CD14-positive monocyte (primary cell): ENCODE results near the gene MTHFS. TPM values are rescaled to one million over a fixed set of nuclear protein-coding genes. Genes with fewer than 3 reads are reported as not detected.

Experiments
- DNase-seq, 3 donors: peaks; one replicate each; pipeline ENCODE4 v3.0.0-alpha.2; 2011 to 2022
- H2AFZ ChIP-seq: 2 replicates; pipeline ENCODE4 v1.6.0; 2012; ENCODE audit warnings: mild to moderate bottlenecking, low read depth, low read length, inconsistent platforms; ENCODE audit not compliant: insufficient read depth, poor library complexity, severe bottlenecking
- H3K27ac ChIP-seq, 2 donors: 1 replicate in 1 of 2; 2 replicates in 1 of 2; pipeline ENCODE4 v1.5.1; 2012 to 2013; ENCODE audit warnings: low read length in 2 of 2, control low read depth in 1 of 2, inconsistent platforms in 1 of 2, low read depth in 1 of 2, mild to moderate bottlenecking in 1 of 2
- H3K27me3 ChIP-seq, 2 donors: one replicate each; pipeline versions ENCODE4 v1.6.0 to v1.6.1; 2011 to 2013; ENCODE audit warnings: low read length in 2 of 2; ENCODE audit not compliant: control insufficient read depth in 2 of 2, insufficient read depth in 2 of 2
- H3K36me3 ChIP-seq, 2 donors: replicated peaks in 1 of 2; 1 replicate in 1 of 2; 2 replicates in 1 of 2; pipeline versions ENCODE4 v1.5.1 to v1.6.1; 2012 to 2013; ENCODE audit warnings: low read length in 2 of 2, control low read depth in 1 of 2, inconsistent platforms in 1 of 2, mild to moderate bottlenecking in 1 of 2; ENCODE audit not compliant: insufficient read depth in 2 of 2, control insufficient read depth in 1 of 2
- H3K4me1 ChIP-seq, 2 donors: 1 replicate in 1 of 2; 2 replicates in 1 of 2; pipeline versions ENCODE4 v1.5.1 to v1.6.1; 2012 to 2013; ENCODE audit warnings: low read length in 2 of 2, control low read depth in 1 of 2, inconsistent platforms in 1 of 2, mild to moderate bottlenecking in 1 of 2, moderate library complexity in 1 of 2; ENCODE audit not compliant: insufficient read depth in 2 of 2, control insufficient read depth in 1 of 2
- H3K4me2 ChIP-seq: replicated peaks from 2 replicates; pipeline ENCODE3; 2012; ENCODE audit warnings: low read length, moderate library complexity, mild to moderate bottlenecking; ENCODE audit not compliant: poor library complexity, severe bottlenecking; ENCODE audit errors: extremely low read depth
- H3K4me3 ChIP-seq, 3 experiments: fragments of 200-600 bp in 1 of 3; sonication (generic) in 1 of 3; replicated peaks in 1 of 3; 1 replicate in 2 of 3; 2 replicates in 1 of 3; pipeline ENCODE4 v1.5.1; 2011 to 2013; ENCODE audit warnings: low read length in 3 of 3, mild to moderate bottlenecking in 3 of 3, control low read depth in 2 of 3, low read depth in 2 of 3, inconsistent platforms in 1 of 3, moderate library complexity in 1 of 3
- H3K79me2 ChIP-seq: 2 replicates; pipeline ENCODE4 v1.6.0; 2012; ENCODE audit warnings: mild to moderate bottlenecking, control low read depth, inconsistent platforms, low read length, moderate library complexity; ENCODE audit not compliant: insufficient read depth
- H3K9ac ChIP-seq: 2 replicates; pipeline ENCODE4 v1.6.0; 2017; ENCODE audit warnings: low read length, mild to moderate bottlenecking; ENCODE audit not compliant: insufficient read depth, poor library complexity, severe bottlenecking
- H3K9me3 ChIP-seq, 2 donors: replicated peaks in 1 of 2; 1 replicate in 1 of 2; 2 replicates in 1 of 2; pipeline versions ENCODE4 v1.5.1 to v1.6.1; 2012 to 2013; ENCODE audit warnings: low read length in 2 of 2, control low read depth in 1 of 2; ENCODE audit not compliant: control insufficient read depth in 1 of 2, insufficient read depth in 1 of 2
- H4K20me1 ChIP-seq: 2 replicates; pipeline ENCODE4 v1.6.0; 2012; ENCODE audit warnings: mild to moderate bottlenecking, low read length, control low read depth, moderate library complexity; ENCODE audit not compliant: insufficient read depth
- H3K27ac Mint-ChIP-seq, 7 donors: one replicate each; pipeline ENCODE4 v1.8.0; 2020; ENCODE audit warnings: mild to moderate bottlenecking in 7 of 7, mixed read lengths in 7 of 7, moderate library complexity in 6 of 7, inconsistent platforms in 2 of 7
- H3K27me3 Mint-ChIP-seq, 3 donors: one replicate each; pipeline ENCODE4 v1.8.0; 2021 to 2022; ENCODE audit warnings: low read depth in 3 of 3, mild to moderate bottlenecking in 3 of 3, mixed read lengths in 3 of 3, moderate library complexity in 3 of 3, inconsistent platforms in 1 of 3
- H3K36me3 Mint-ChIP-seq, 2 donors: one replicate each; pipeline ENCODE4 v1.8.0; 2020; ENCODE audit warnings: mixed read lengths in 2 of 2, inconsistent platforms in 1 of 2, mild to moderate bottlenecking in 1 of 2
- H3K4me1 Mint-ChIP-seq: one replicate; pipeline ENCODE4 v1.8.0; 2020; ENCODE audit warnings: mild to moderate bottlenecking, mixed read lengths
- H3K4me3 Mint-ChIP-seq, 2 donors: one replicate each; pipeline ENCODE4 v1.8.0; 2020; ENCODE audit warnings: mild to moderate bottlenecking in 2 of 2, mixed read lengths in 2 of 2, moderate library complexity in 1 of 2
- H3K9me3 Mint-ChIP-seq, 7 donors: one replicate each; pipeline ENCODE4 v1.8.0; 2020 to 2022; ENCODE audit warnings: mixed read lengths in 7 of 7, mild to moderate bottlenecking in 6 of 7, moderate library complexity in 6 of 7, inconsistent platforms in 2 of 7
- WGBS: methylation state at CpG from one replicate; pipeline ENCODE4 v1.1.5; 2013; ENCODE audit warnings: missing lambda C conversion rate; ENCODE audit not compliant: insufficient coverage; 5-methylcytosine and 5-hydroxymethylcytosine counted together
- intact Hi-C, 2 donors: fragments of 100-400 bp; cut with micrococcal nuclease; formaldehyde crosslinking; loops; one replicate each; pipeline versions ENCODE4 v1.15.0 to v1.15.1; 2023
- polyA plus RNA-seq, 3 donors: library from polyadenylated mRNA; depleted of rRNA in 1 of 3; unstranded in 2 of 3; stranded (reverse) in 1 of 3; fragments of 300-500 nt in 2 of 3; fragments of >200 nt in 1 of 3; fragmentation: Illumina TruSeq in 2 of 3; gene quantifications; 1 replicate in 2 of 3; 2 replicates in 1 of 3; pipeline ENCODE4 v1.2.3, GENCODE V29; 2012 to 2021
- TF ChIP-seq, protein P1 (sequence below): fragments of 200-600 bp; IDR thresholded peaks from one replicate; pipeline ENCODE4 v1.8.0; 2022; ENCODE audit warnings: antibody characterized with exemption, mild to moderate bottlenecking

Gene MTHFS
- polyA plus RNA-seq, 3 donors, result 44.6 to 129 (median 76.4) TPM

DNA sequence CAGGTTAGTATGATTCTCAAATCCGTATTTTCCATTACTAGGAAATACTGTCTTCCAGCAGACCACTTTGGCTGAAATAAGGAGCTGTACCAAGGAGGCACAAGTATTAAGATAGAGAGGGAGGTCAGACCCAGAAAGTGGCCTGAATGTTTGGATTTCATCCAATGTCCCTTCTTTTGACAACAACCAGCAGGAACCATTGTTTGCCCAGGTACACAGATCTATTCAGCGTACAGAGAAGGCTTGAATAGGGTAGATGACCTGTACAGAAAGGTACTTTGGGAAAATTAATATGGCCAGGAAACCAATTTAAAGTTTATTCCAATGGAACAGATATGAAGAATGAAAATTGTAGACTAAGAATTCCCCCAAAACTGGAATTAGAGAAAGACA is 12.6 kb downstream of the MTHFS start:
- DNase-seq, result no peak
- Mint-ChIP-seq H3K4me1 (peaks cover 3% of the 10 kb centered on the region), H3K27me3 (no peaks in the 10 kb centered on the region), H3K4me3 (no peak overlapping the region), H3K9me3 (peaks cover 9 to 14% (median 11%) of the 10 kb centered on the region in 7 donors), H3K27ac (no peak overlapping the region), H3K36me3 (peaks cover 92 to 93% of the 10 kb centered on the region in 2 donors)
- Histone ChIP-seq H3K36me3 (peaks cover 85 to 100% of the 10 kb centered on the region in 2 donors), H2AFZ (no peak overlapping the region), H3K9me3 (peaks cover 7 to 11% of the 10 kb centered on the region in 2 donors), H3K79me2 (peaks cover 4% of the 10 kb centered on the region), H3K27ac (no peak overlapping the region), H3K27me3 (no peaks in the 10 kb centered on the region), H3K9ac (no peak overlapping the region), H3K4me3 (no peak overlapping the region), H3K4me2 (no peak overlapping the region), H3K4me1 (no peaks in the 10 kb centered on the region), H4K20me1 (peaks cover 59% of the 10 kb centered on the region)
- TF ChIP-seq, protein P1, sequence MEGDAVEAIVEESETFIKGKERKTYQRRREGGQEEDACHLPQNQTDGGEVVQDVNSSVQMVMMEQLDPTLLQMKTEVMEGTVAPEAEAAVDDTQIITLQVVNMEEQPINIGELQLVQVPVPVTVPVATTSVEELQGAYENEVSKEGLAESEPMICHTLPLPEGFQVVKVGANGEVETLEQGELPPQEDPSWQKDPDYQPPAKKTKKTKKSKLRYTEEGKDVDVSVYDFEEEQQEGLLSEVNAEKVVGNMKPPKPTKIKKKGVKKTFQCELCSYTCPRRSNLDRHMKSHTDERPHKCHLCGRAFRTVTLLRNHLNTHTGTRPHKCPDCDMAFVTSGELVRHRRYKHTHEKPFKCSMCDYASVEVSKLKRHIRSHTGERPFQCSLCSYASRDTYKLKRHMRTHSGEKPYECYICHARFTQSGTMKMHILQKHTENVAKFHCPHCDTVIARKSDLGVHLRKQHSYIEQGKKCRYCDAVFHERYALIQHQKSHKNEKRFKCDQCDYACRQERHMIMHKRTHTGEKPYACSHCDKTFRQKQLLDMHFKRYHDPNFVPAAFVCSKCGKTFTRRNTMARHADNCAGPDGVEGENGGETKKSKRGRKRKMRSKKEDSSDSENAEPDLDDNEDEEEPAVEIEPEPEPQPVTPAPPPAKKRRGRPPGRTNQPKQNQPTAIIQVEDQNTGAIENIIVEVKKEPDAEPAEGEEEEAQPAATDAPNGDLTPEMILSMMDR, result no peak
- intact Hi-C loops, result no loop called here
- WGBS, result no CpG with 5 or more reads among the region's 2 CpGs

DNA sequence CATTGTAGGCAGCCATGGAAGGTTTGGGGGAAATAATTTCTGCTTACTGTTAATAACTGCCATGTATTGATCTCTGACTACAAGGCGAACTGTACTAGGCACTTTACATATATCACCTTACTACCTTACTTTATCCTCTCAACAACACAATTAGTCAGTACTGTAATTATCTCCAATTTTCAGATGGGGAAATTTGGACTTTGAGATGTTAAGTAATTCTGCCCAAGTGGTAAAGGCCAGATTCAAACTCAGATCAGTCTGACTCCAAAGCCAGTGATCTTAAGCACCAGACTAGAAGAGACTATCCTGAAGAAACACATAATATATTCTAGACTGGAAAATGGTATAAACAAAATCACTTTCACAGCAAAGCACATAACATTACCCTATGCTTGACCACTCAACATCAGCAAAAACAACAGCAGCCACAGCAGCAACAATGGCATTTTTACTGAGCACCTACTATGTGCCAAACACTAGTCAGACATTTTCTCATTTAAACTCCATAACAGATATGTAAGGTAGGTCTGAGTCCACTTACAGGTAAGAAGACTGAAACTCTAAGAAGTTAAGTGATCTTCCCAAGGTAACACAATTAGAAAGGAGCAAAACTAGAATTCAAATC is 13.1 kb downstream of the MTHFS start:
- WGBS, result no CpG with 5 or more reads among the region's 1 CpG

More for the DNA sequence above, 13.1 kb downstream of the MTHFS start:
- H3K27me3 ChIP-seq, result no peaks in the 10 kb centered on the region
- H3K4me1 ChIP-seq, result no peaks in the 10 kb centered on the region
- Mint-ChIP-seq H3K9me3 (peaks cover 11 to 19% (median 16%) of the 10 kb centered on the region in 7 donors), H3K27ac (no peak overlapping the region), H3K4me3 (no peak overlapping the region), H3K27me3 (no peaks in the 10 kb centered on the region), H3K36me3 (peaks cover 90 to 93% of the 10 kb centered on the region in 2 donors), H3K4me1 (peaks cover 3% of the 10 kb centered on the region)
- H3K4me2 ChIP-seq, result no peak overlapping the region
- H3K79me2 ChIP-seq, result peaks cover 4% of the 10 kb centered on the region
- peaks cover 11 to 16% of the 10 kb centered on the region in 2 donors for H3K9me3 ChIP-seq
- no peak for DNase-seq
- H3K9ac ChIP-seq, result no peak overlapping the region
- no peak overlapping the region for H2AFZ ChIP-seq
- H3K27ac ChIP-seq, result no peak overlapping the region
- peaks cover 80 to 100% of the 10 kb centered on the region in 2 donors for H3K36me3 ChIP-seq
- TF ChIP-seq, protein P1, result no peak
- H3K4me3 ChIP-seq, result no peak overlapping the region
- intact Hi-C loops, result no loop called here
- H4K20me1 ChIP-seq, result peaks cover 55% of the 10 kb centered on the region
